ENCODE results near the gene CYP26B1. TPM values are rescaled to one million over a fixed set of nuclear protein-coding genes. Genes with fewer than 3 reads are reported as not detected.

CYP26B1 gene
- total RNA-seq, 2 experiments from 2014 or later: not detected

DNA sequence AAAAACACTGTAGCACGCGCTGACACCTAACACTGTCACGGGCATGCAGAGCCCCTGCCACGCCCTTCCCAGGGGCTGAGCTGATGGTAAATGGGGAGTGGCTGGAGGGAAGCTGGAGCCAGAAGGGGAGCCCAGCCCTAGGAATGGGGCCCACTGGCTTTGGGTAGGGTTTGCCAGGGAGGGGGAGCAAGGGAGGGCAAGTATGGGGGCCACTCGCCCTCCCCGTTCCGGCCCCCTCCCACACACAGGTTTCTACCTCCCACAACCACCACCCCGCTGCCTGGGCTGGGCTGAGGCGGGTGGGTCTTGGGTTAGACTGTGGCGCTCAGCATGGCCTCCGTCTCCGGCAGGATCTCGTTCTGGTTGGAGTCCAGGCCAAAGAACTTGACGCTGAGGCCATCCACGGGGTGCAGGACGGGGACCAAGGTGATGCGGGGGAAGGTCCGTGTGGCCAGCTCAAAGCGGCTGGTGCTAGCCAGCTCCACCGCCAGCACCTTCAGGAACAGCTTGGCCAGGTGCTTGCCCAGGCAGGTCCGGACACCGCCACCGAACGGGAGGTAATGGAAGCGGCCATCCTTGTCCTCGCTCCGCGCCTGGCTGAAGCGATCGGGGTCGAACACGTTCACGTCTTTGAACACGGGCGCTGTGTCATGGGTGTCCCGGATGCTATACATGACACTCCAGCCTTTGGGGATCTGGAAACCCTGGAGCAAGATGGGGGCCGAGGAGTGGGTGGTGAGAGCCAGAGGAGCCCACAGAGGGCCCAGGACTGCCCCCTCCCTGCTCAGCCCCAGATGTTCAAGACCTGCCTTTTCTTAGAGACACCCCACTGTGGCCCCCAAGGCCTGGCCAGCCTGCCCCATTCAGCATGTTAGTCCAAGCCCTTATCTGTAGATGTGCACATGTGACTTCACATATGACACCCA lies 15.5 kb downstream of the CYP26B1 start:
- Histone ChIP-seq H3K9me2 (ENCODE audit: insufficient read depth, low read length) (no peaks in the 10 kb centered on the region), H3K79me2 (ENCODE audit: insufficient read depth, low read depth, low read length) (no peaks in the 10 kb centered on the region), H3K27ac (ENCODE audit: low read depth, low read length, poor library complexity, severe bottlenecking) (no peak overlapping the region), H3K4me1 (ENCODE audit: insufficient read depth, low read length, poor library complexity, severe bottlenecking) (no peaks in the 10 kb centered on the region), H3K4me3 (ENCODE audit: low read depth, low read length, poor library complexity, severe bottlenecking) (no peak overlapping the region), H3K36me3 (ENCODE audit: insufficient read depth, low read length) (no peaks in the 10 kb centered on the region), H4K20me1 (ENCODE audit: insufficient read depth, low read length) (no peaks in the 10 kb centered on the region), H3K4me2 (ENCODE audit: low read length) (no peak overlapping the region), H2AFZ (ENCODE audit: low read length) (no peak overlapping the region), H3K9me3 (ENCODE audit: low read length) (no peaks in the 10 kb centered on the region)
- intact Hi-C loops (cut with micrococcal nuclease; ENCODE audit: unreplicated experiment): no loop called here
- POLR2A ChIA-PET: interaction anchor here (0.9 kb wide), 1 partner anchor 12 kb away, joined by 3 read pairs; no protein-coding TSS in a partner anchor
- TF ChIP-seq, protein P1, sequence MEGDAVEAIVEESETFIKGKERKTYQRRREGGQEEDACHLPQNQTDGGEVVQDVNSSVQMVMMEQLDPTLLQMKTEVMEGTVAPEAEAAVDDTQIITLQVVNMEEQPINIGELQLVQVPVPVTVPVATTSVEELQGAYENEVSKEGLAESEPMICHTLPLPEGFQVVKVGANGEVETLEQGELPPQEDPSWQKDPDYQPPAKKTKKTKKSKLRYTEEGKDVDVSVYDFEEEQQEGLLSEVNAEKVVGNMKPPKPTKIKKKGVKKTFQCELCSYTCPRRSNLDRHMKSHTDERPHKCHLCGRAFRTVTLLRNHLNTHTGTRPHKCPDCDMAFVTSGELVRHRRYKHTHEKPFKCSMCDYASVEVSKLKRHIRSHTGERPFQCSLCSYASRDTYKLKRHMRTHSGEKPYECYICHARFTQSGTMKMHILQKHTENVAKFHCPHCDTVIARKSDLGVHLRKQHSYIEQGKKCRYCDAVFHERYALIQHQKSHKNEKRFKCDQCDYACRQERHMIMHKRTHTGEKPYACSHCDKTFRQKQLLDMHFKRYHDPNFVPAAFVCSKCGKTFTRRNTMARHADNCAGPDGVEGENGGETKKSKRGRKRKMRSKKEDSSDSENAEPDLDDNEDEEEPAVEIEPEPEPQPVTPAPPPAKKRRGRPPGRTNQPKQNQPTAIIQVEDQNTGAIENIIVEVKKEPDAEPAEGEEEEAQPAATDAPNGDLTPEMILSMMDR (conservative IDR thresholded peaks at IDR 0.05; ENCODE audit: low read length): no peak
- no peak for TF ChIP-seq EZH2phosphoT487 (IDR thresholded peaks at IDR 0.05; ENCODE audit: borderline replicate concordance, low read depth, low read length)
- CTCF ChIA-PET (ENCODE audit: unreplicated experiment): no interaction called here
- no TSS peak for BruUV-seq (replicated peaks)
- DNase-seq (ENCODE audit: low spot score): no peak

DNA sequence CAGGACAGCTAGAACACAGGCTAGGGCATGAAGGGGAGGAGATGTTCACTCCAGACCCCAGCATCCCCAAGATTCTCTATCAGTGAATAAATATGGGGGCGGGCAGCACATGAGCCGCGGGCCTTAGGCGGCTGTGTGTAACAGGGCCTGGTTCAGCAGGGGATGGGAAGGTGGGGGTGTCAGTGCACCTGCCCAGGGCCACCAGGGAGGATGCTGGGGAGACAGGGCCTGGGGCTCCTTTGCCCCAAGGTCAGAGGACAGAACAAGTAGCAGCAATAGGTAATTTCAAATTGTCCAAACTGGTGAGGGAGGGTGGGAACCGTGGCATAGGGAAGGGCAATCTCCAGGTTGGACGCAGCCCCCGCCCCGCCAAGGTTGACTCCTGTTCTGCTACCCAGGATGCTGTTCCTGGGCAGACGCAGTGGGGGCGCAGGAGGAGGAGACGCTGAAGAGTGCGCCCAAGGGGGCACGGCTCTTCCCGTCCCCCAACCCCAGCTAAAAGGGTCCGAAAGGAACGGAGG lies 16.2 kb downstream of the CYP26B1 start:
- CTCF ChIA-PET (ENCODE audit: unreplicated experiment): no interaction called here
- H3K4me1 ChIP-seq (ENCODE audit: insufficient read depth, low read length, poor library complexity, severe bottlenecking): no peaks in the 10 kb centered on the region
- no peak for TF ChIP-seq EZH2phosphoT487 (IDR thresholded peaks at IDR 0.05; ENCODE audit: borderline replicate concordance, low read depth, low read length)
- TF ChIP-seq, protein P1 (conservative IDR thresholded peaks at IDR 0.05; ENCODE audit: low read length): no peak
- H3K79me2 ChIP-seq (ENCODE audit: insufficient read depth, low read depth, low read length): no peaks in the 10 kb centered on the region
- no peak overlapping the region for H2AFZ ChIP-seq (ENCODE audit: low read length)
- no peaks in the 10 kb centered on the region for H4K20me1 ChIP-seq (ENCODE audit: insufficient read depth, low read length)
- H3K4me3 ChIP-seq (ENCODE audit: low read depth, low read length, poor library complexity, severe bottlenecking): no peak overlapping the region
- H3K36me3 ChIP-seq (ENCODE audit: insufficient read depth, low read length): no peaks in the 10 kb centered on the region
- no TSS peak for BruUV-seq (replicated peaks)
- POLR2A ChIA-PET: no interaction called here
- no peaks in the 10 kb centered on the region for H3K9me2 ChIP-seq (ENCODE audit: insufficient read depth, low read length)
- DNase-seq (ENCODE audit: low spot score): no peak
- no peak overlapping the region for H3K4me2 ChIP-seq (ENCODE audit: low read length)
- no peaks in the 10 kb centered on the region for H3K9me3 ChIP-seq (ENCODE audit: low read length)
- no peak overlapping the region for H3K27ac ChIP-seq (ENCODE audit: low read depth, low read length, poor library complexity, severe bottlenecking)
- intact Hi-C loops (cut with micrococcal nuclease; ENCODE audit: unreplicated experiment): no loop called here

Measured in OCI-LY7 (cell line).